Caco-2 (cell line): ENCODE measurements around the gene MTARC1. TPM values are rescaled to one million over a fixed set of nuclear protein-coding genes. Genes with fewer than 3 reads are reported as not detected.

Experiments
- BruUV-seq: library from RNA; stranded (reverse); fragments of 400-500 nt; replicated peaks from 2 replicates; lab custom pipeline; 2021; lab: Mats Ljungman, UMichigan
- CTCF ChIA-PET: fragments of 300-600 bp; sonication (Branson Sonifier 250); formaldehyde crosslinking; loops from one replicate; lab custom pipeline; 2022; ENCODE audit warnings: antibody characterized with exemption; lab: Charles Lee
- POLR2A ChIA-PET: fragments of 300-600 bp; sonication (Branson Sonifier 250); formaldehyde crosslinking; loops from one replicate; lab custom pipeline; 2022; ENCODE audit warnings: antibody characterized with exemption; lab: Charles Lee
- DNase-seq, 2 experiments: peaks; one replicate each; pipeline versions ENCODE4 v3.0.0 to v3.0.0-alpha.2; 2020 to 2022
- H3K27me3 ChIP-seq: replicated peaks from 2 replicates; pipeline ENCODE4 v1.6.0; 2011; ENCODE audit warnings: low read length; ENCODE audit not compliant: control insufficient read depth, insufficient read depth
- H3K36me3 ChIP-seq: 2 replicates; pipeline ENCODE4 v1.5.1; 2011; ENCODE audit warnings: low read length; ENCODE audit not compliant: control insufficient read depth, insufficient read depth
- H3K4me1 ChIP-seq: fragments of 250-450 bp; sonication (Bioruptor Pico); 2 replicates; pipeline ENCODE4 v1.5.1; 2020; ENCODE audit warnings: mild to moderate bottlenecking
- H3K4me3 ChIP-seq: 2 replicates; pipeline ENCODE4 v1.5.1; 2011; ENCODE audit warnings: low read depth, mild to moderate bottlenecking, control low read depth, low read length
- H3K9me3 ChIP-seq: fragments of 250-450 bp; sonication (Bioruptor Pico); 2 replicates; pipeline ENCODE4 v1.5.1; 2020; ENCODE audit warnings: mild to moderate bottlenecking, moderate library complexity
- H3K27ac Mint-ChIP-seq: one replicate; pipeline ENCODE4 v1.8.0; 2022; ENCODE audit warnings: mixed read lengths; ENCODE audit not compliant: unreplicated experiment
- H3K27me3 Mint-ChIP-seq: one replicate; pipeline ENCODE4 v1.8.0; 2022; ENCODE audit warnings: mixed read lengths; ENCODE audit not compliant: insufficient read depth, unreplicated experiment
- H3K36me3 Mint-ChIP-seq: one replicate; pipeline ENCODE4 v1.8.0; 2022; ENCODE audit warnings: mild to moderate bottlenecking, mixed read lengths; ENCODE audit not compliant: insufficient read depth, unreplicated experiment
- H3K4me1 Mint-ChIP-seq: one replicate; pipeline ENCODE4 v1.8.0; 2022; ENCODE audit warnings: low read depth, mixed read lengths; ENCODE audit not compliant: unreplicated experiment
- H3K4me3 Mint-ChIP-seq: one replicate; pipeline ENCODE4 v1.8.0; 2022; ENCODE audit warnings: mild to moderate bottlenecking, moderate library complexity, mixed read lengths; ENCODE audit not compliant: unreplicated experiment
- H3K9me3 Mint-ChIP-seq: one replicate; pipeline ENCODE4 v1.8.0; 2022; ENCODE audit warnings: mixed read lengths; ENCODE audit not compliant: unreplicated experiment
- CTCF ChIP-seq, 2 experiments: fragments of 200-600 bp in 1 of 2; IDR thresholded peaks; 1 replicate in 1 of 2; 2 replicates in 1 of 2; pipeline versions ENCODE4 v1.5.1 to v1.8.0; 2011 to 2022; ENCODE audit warnings: antibody characterized with exemption in 1 of 2, control low read depth in 1 of 2, inconsistent platforms in 1 of 2, low read depth in 1 of 2, low read length in 1 of 2, mild to moderate bottlenecking in 1 of 2, moderate library complexity in 1 of 2; ENCODE audit not compliant: insufficient read depth in 1 of 2, severe bottlenecking in 1 of 2, unreplicated experiment in 1 of 2
- intact Hi-C: fragments of 100-400 bp; cut with micrococcal nuclease; formaldehyde crosslinking; loops from one replicate; pipeline ENCODE4 v1.10.0; 2022; ENCODE audit not compliant: unreplicated experiment
- total RNA-seq: library from RNA; stranded (reverse); gene quantifications from 2 replicates; pipeline ENCODE4 v1.2.3, GENCODE V29; 2022

MTARC1 gene
- total RNA-seq, 1 experiment from 2014 or later = 88.7 TPM

GRCh38 chr1:220815409-220815808 is 28.7 kb downstream of the MTARC1 start:
- intact Hi-C loops = no loop called here

GRCh38 chr1:220817907-220818306 is 31.2 kb downstream of the MTARC1 start:
- POLR2A ChIA-PET = no interaction called here

More at GRCh38 chr1:220815409-220815808, 28.7 kb downstream of the MTARC1 start:
- ChIA-PET CTCF (no interaction called here), POLR2A (no interaction called here)
- Histone ChIP-seq H3K36me3 (peaks cover 2% of the 10 kb centered on the region), H3K4me3 (no peak overlapping the region), H3K27me3 (no peaks in the 10 kb centered on the region), H3K9me3 (no peaks in the 10 kb centered on the region), H3K4me1 (no peaks in the 10 kb centered on the region)
- H3K27ac Mint-ChIP-seq = no peak overlapping the region
- no TSS peak for BruUV-seq
- H3K4me3 Mint-ChIP-seq = no peak overlapping the region
- no peak for TF ChIP-seq CTCF (IDR thresholded peaks at IDR 0.05; ENCODE audit: insufficient read depth in 1 of 2, low read depth in 1 of 2, low read length in 1 of 2, severe bottlenecking in 1 of 2, unreplicated experiment in 1 of 2)
- no peaks in the 10 kb centered on the region for H3K27me3 Mint-ChIP-seq
- H3K36me3 Mint-ChIP-seq = peaks cover 27% of the 10 kb centered on the region
- no peak for DNase-seq
- H3K4me1 Mint-ChIP-seq = no peaks in the 10 kb centered on the region
- H3K9me3 Mint-ChIP-seq = no peaks in the 10 kb centered on the region

GRCh38 chr1:220818421-220819173 is 31.9 kb downstream of the MTARC1 start:
- Histone ChIP-seq H3K4me1 (no peaks in the 10 kb centered on the region), H3K36me3 (no peaks in the 10 kb centered on the region), H3K4me3 (no peak overlapping the region), H3K9me3 (no peaks in the 10 kb centered on the region), H3K27me3 (no peaks in the 10 kb centered on the region)
- H3K4me1 Mint-ChIP-seq = no peaks in the 10 kb centered on the region
- H3K36me3 Mint-ChIP-seq = peaks cover 8% of the 10 kb centered on the region
- no peak overlapping the region for H3K27ac Mint-ChIP-seq
- DNase-seq = no peak
- no peaks in the 10 kb centered on the region for H3K27me3 Mint-ChIP-seq
- BruUV-seq = no TSS peak
- TF ChIP-seq CTCF (IDR thresholded peaks at IDR 0.05; ENCODE audit: insufficient read depth in 1 of 2, low read depth in 1 of 2, low read length in 1 of 2, severe bottlenecking in 1 of 2, unreplicated experiment in 1 of 2) = no peak
- intact Hi-C loops = no loop called here
- POLR2A ChIA-PET = no interaction called here
- H3K4me3 Mint-ChIP-seq = no peak overlapping the region
- CTCF ChIA-PET = no interaction called here
- H3K9me3 Mint-ChIP-seq = no peaks in the 10 kb centered on the region

More at GRCh38 chr1:220817907-220818306, 31.2 kb downstream of the MTARC1 start:
- CTCF ChIA-PET = no interaction called here
- DNase-seq = no peak
- H3K27me3 Mint-ChIP-seq = no peaks in the 10 kb centered on the region
- intact Hi-C loops = no loop called here
- no peak overlapping the region for H3K4me3 Mint-ChIP-seq
- no peak overlapping the region for H3K27ac Mint-ChIP-seq
- Histone ChIP-seq H3K27me3 (no peaks in the 10 kb centered on the region), H3K9me3 (no peaks in the 10 kb centered on the region), H3K36me3 (no peaks in the 10 kb centered on the region), H3K4me3 (no peak overlapping the region), H3K4me1 (no peaks in the 10 kb centered on the region)
- BruUV-seq = no TSS peak
- H3K9me3 Mint-ChIP-seq = no peaks in the 10 kb centered on the region
- H3K4me1 Mint-ChIP-seq = no peaks in the 10 kb centered on the region
- peaks cover 8% of the 10 kb centered on the region for H3K36me3 Mint-ChIP-seq
- no peak for TF ChIP-seq CTCF (IDR thresholded peaks at IDR 0.05; ENCODE audit: insufficient read depth in 1 of 2, low read depth in 1 of 2, low read length in 1 of 2, severe bottlenecking in 1 of 2, unreplicated experiment in 1 of 2)
